Smooth muscle cell (in vitro differentiated cells): ENCODE results near the gene GLI3. TPM values are rescaled to one million over a fixed set of nuclear protein-coding genes. Genes with fewer than 3 reads are reported as not detected.

Source experiments
- DNase-seq: peaks from one replicate; lab custom pipeline; 2025; ENCODE audit not compliant: unreplicated experiment; lab: John Stamatoyannopoulos, UW
- H2AFZ ChIP-seq: fragments of 200-600 bp; sonication (generic); 2 replicates; pipeline ENCODE4 v1.6.0; 2016; ENCODE audit warnings: antibody characterized with exemption, low read depth, mild to moderate bottlenecking
- H3F3A ChIP-seq: fragments of 200-600 bp; sonication (generic); 2 replicates; pipeline ENCODE4 v1.6.0; 2017; ENCODE audit warnings: antibody characterized with exemption, low read depth
- H3K27ac ChIP-seq: fragments of 200-600 bp; sonication (generic); 2 replicates; pipeline ENCODE4 v1.5.1; 2016; ENCODE audit warnings: low read depth, mild to moderate bottlenecking
- H3K27me3 ChIP-seq: fragments of 200-600 bp; sonication (generic); 2 replicates; pipeline ENCODE4 v1.6.1; 2016; ENCODE audit warnings: low read depth, mild to moderate bottlenecking
- H3K36me3 ChIP-seq: fragments of 200-600 bp; sonication (generic); 2 replicates; pipeline ENCODE4 v1.5.1; 2016; ENCODE audit warnings: low read depth
- H3K4me1 ChIP-seq: fragments of 200-600 bp; sonication (generic); 2 replicates; pipeline ENCODE4 v1.5.1; 2016; ENCODE audit warnings: low read depth
- H3K4me2 ChIP-seq: fragments of 200-600 bp; sonication (generic); 2 replicates; pipeline ENCODE4 v1.6.0; 2016; ENCODE audit warnings: mild to moderate bottlenecking
- H3K4me3 ChIP-seq: fragments of 200-600 bp; sonication (generic); 2 replicates; pipeline ENCODE4 v1.5.1; 2016; ENCODE audit warnings: mild to moderate bottlenecking
- H3K79me2 ChIP-seq: fragments of 200-600 bp; sonication (generic); 2 replicates; pipeline ENCODE4 v1.6.0; 2016; ENCODE audit warnings: low read depth, mild to moderate bottlenecking
- H3K9ac ChIP-seq: fragments of 200-600 bp; sonication (generic); 2 replicates; pipeline ENCODE4 v1.6.0; 2016; ENCODE audit warnings: low read depth
- H3K9me3 ChIP-seq: fragments of 200-600 bp; sonication (generic); replicated peaks from 2 replicates; pipeline ENCODE4 v1.5.1; 2016; ENCODE audit warnings: low read depth
- H4K20me1 ChIP-seq: fragments of 200-600 bp; sonication (generic); 2 replicates; pipeline ENCODE4 v1.6.0; 2016; ENCODE audit warnings: low read depth
- CTCF ChIP-seq: fragments of 200-600 bp; sonication (generic); IDR thresholded peaks from 2 replicates; pipeline ENCODE4 v1.5.1; 2017; ENCODE audit warnings: borderline replicate concordance, mild to moderate bottlenecking, antibody characterized with exemption; ENCODE audit not compliant: insufficient read depth, poor library complexity, severe bottlenecking
- WGBS: methylation state at CpG from one replicate; pipeline ENCODE4 v1.1.7; 2016; ENCODE audit warnings: low lambda C conversion rate; 5-methylcytosine and 5-hydroxymethylcytosine counted together
- polyA plus RNA-seq: library from polyadenylated mRNA; unstranded; fragments of >200 nt; fragmentation: Nextera tagmentation; extraction: Ambion mirVana; gene quantifications from 2 replicates; pipeline ENCODE4 v1.2.1, GENCODE V29; 2016
- total RNA-seq: library from RNA; depleted of rRNA; stranded (reverse); fragments of >200 nt; gene quantifications from 2 replicates; pipeline ENCODE4 v1.2.3, GENCODE V29; 2014

The GLI3 gene
- total and polyA plus RNA-seq, 2 experiments from 2014 or later: 31.1 to 70.4 TPM

DNA sequence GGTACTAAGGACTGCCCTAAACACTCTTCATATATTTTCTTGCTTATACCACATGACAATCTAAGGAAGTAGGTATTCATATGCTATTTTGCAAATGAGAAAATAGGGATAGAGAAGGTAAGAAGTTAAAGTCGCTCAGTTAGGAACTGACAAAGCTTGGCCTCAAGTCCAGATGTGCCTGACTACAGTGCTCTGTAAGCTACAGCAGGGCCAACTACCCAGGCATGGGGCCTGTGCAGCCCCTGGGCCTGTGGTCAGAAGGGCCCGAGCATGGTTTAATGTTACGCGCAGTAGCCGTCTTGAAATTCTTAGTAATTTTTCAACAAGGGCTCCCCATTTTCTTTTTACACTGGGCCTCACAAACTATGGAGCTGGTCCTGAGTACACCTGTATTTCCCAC, 146.2 kb downstream of the GLI3 start:
- H3K4me1 ChIP-seq: peaks cover 43% of the 10 kb centered on the region
- DNase-seq: no peak
- H3K9me3 ChIP-seq: no peaks in the 10 kb centered on the region
- H2AFZ ChIP-seq: no peak overlapping the region
- peaks cover 83% of the 10 kb centered on the region for H3K79me2 ChIP-seq
- H3K36me3 ChIP-seq: no peaks in the 10 kb centered on the region
- no peak overlapping the region for H3K9ac ChIP-seq
- no peak overlapping the region for H3K4me3 ChIP-seq
- TF ChIP-seq CTCF: no peak
- no peaks in the 10 kb centered on the region for H3F3A ChIP-seq
- H3K27ac ChIP-seq: peak overlapping the region; percentile 45
- H3K4me2 ChIP-seq: peak overlapping the region; percentile 66
- H3K27me3 ChIP-seq: no peaks in the 10 kb centered on the region
- 92% methylated on average over 5 of the region's 5 CpGs for WGBS
- H4K20me1 ChIP-seq: peaks cover 100% of the 10 kb centered on the region

- Histone ChIP-seq H3K9ac (no peak overlapping the region), H3K27me3 (no peaks in the 10 kb centered on the region), H3F3A (no peaks in the 10 kb centered on the region), H3K36me3 (no peaks in the 10 kb centered on the region), H3K79me2 (peaks cover 86% of the 10 kb centered on the region), H3K9me3 (no peaks in the 10 kb centered on the region), H4K20me1 (peaks cover 100% of the 10 kb centered on the region), H3K4me2 (no peak overlapping the region), H3K27ac (peak overlapping the region; percentile 1), H2AFZ (no peak overlapping the region), H3K4me1 (peaks cover 43% of the 10 kb centered on the region), H3K4me3 (no peak overlapping the region)
- no peak for DNase-seq
- 92% methylated on average over 2 of the region's 2 CpGs for WGBS
- TF ChIP-seq CTCF: no peak
Observed at GRCh38 chr7:42090056-42090455, 147.0 kb downstream of the GLI3 start.

DNA sequence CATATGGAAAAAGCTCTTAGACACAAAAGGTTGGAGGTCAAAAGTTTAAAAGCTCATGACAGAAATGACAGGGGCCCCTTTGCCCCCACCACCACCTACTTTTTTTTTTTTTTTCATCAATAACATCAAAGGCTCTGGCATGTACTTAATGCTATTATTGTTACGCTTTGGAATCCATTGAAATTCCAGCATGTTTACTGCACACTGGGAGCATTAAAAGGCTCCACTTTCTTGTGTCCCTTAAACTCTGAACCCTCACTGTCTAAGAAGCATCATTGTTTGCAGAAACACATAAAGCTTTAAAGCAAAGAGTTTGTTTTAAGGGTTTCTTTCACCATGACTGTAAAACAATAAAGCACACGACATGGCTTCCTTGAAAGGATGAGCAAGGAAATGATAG, 149.4 kb downstream of the GLI3 start:
- no peaks in the 10 kb centered on the region for H3K9me3 ChIP-seq
- H3K36me3 ChIP-seq: no peaks in the 10 kb centered on the region
- TF ChIP-seq CTCF: no peak
- H3K27me3 ChIP-seq: no peaks in the 10 kb centered on the region
- 66% methylated on average over 2 of the region's 2 CpGs for WGBS
- peaks cover 44% of the 10 kb centered on the region for H3K4me1 ChIP-seq
- no peaks in the 10 kb centered on the region for H3F3A ChIP-seq
- no peak overlapping the region for H3K9ac ChIP-seq
- no peak overlapping the region for H3K4me3 ChIP-seq
- peaks cover 87% of the 10 kb centered on the region for H3K79me2 ChIP-seq
- no peak overlapping the region for H2AFZ ChIP-seq
- H3K4me2 ChIP-seq: no peak overlapping the region
- peaks cover 98% of the 10 kb centered on the region for H4K20me1 ChIP-seq
- no peak overlapping the region for H3K27ac ChIP-seq
- DNase-seq: no peak

- Histone ChIP-seq H3K9ac (no peak overlapping the region), H3K4me3 (no peak overlapping the region), H3K79me2 (peaks cover 88% of the 10 kb centered on the region), H3K4me1 (peaks cover 31% of the 10 kb centered on the region), H3K4me2 (no peak overlapping the region), H3K27ac (no peak overlapping the region), H3F3A (no peaks in the 10 kb centered on the region), H3K36me3 (no peaks in the 10 kb centered on the region), H4K20me1 (peaks cover 98% of the 10 kb centered on the region), H3K9me3 (no peaks in the 10 kb centered on the region), H2AFZ (no peak overlapping the region), H3K27me3 (no peaks in the 10 kb centered on the region)
- 87% methylated on average over 3 of the region's 3 CpGs for WGBS
- DNase-seq: no peak
- TF ChIP-seq CTCF: no peak
Observed at GRCh38 chr7:42085531-42085930, 151.5 kb downstream of the GLI3 start.
